ENCODE data around the gene HCRTR1.

The HCRTR1 gene

DNA sequence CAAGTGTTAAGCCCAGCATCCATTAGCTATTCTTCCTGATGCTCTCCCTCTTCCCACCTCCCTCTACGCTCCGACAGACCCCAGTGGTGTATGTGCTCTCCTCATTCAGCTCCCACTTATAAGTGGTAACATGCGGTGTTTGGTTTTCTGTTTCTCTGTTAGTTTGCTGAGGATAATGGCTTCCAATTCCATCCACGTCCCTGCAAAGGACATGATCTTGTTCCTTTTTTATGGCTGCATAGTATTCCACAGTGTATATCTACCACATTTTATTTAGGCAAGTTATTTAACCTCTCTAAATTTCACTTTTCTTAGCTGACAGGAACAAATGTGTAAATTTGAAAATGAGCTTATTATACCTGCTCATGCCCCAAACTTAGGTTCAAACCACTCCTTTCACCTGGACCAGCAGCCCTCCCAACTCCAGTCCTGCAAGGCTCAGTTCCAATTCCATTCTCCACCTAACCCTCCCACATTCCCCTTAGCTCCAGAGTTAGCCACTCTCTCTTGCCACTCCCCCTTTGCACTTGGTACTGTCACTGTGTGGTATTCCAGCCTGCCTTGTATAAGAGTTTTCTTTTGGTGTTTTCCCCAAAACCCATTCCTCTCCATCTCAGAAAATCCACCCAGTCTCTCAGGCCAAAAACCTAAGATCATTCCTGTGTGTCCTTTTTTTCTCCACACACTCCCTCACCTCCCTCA, 28.9 kb downstream of the HCRTR1 start:
- H3K27ac ChIP-seq (replicated peaks; ENCODE audit: low read length) = no peak overlapping the region
- H4K91ac ChIP-seq (ENCODE audit: low read depth, low read length, poor library complexity) = no peak overlapping the region
- H3K9ac ChIP-seq (ENCODE audit: low read depth, low read length, poor library complexity) = no peak overlapping the region
- no peak for DNase-seq (ENCODE audit: low spot score)
- peaks cover 3% of the 10 kb centered on the region for H3K79me1 ChIP-seq (ENCODE audit: low read depth, low read length)
- no peaks in the 10 kb centered on the region for H3K9me3 ChIP-seq (replicated peaks in 1 of 2; ENCODE audit: control insufficient read depth in 2 of 2, insufficient read depth in 1 of 2, low read depth in 1 of 2, low read length in 2 of 2)
- no peak overlapping the region for H3K4me2 ChIP-seq (ENCODE audit: insufficient read depth, low read length, poor library complexity, severe bottlenecking)
- H3K14ac ChIP-seq (ENCODE audit: low read length) = no peak overlapping the region
- H3K27me3 ChIP-seq (ENCODE audit: control insufficient read depth in 3 of 3, insufficient read depth in 3 of 3, low read depth in 1 of 3, low read length in 3 of 3) = peaks cover 0 to 4% (median 0%) of the 10 kb centered on the region in 3 experiments
- H2AK5ac ChIP-seq (ENCODE audit: low read depth, low read length) = no peak overlapping the region
- no peak overlapping the region for H3K4me3 ChIP-seq (ENCODE audit: low read length in 2 of 2)
- no peak overlapping the region for H2BK5ac ChIP-seq (ENCODE audit: low read length)
- WGBS, 2 donors (ENCODE audit: extremely low coverage in 2 of 2, insufficient read length in 2 of 2, insufficient replicate concordance in 1 of 2) = no CpG with 5 or more reads among the region's 4 CpGs
- H2BK12ac ChIP-seq (ENCODE audit: low read length) = no peak overlapping the region
- no peak overlapping the region for H3K4ac ChIP-seq (ENCODE audit: low read length)
- H2AFZ ChIP-seq (ENCODE audit: low read length) = no peak overlapping the region
- H2BK120ac ChIP-seq (ENCODE audit: low read depth, low read length) = no peak overlapping the region
- no peak overlapping the region for H2BK15ac ChIP-seq (ENCODE audit: low read length)
- H3K23ac ChIP-seq (ENCODE audit: low read depth, low read length, poor library complexity) = no peak overlapping the region
- no peak overlapping the region for H4K8ac ChIP-seq (ENCODE audit: low read depth, low read length)
- H3K18ac ChIP-seq (ENCODE audit: low read length) = no peak overlapping the region
- peaks cover 6 to 10% of the 10 kb centered on the region in 2 donors for H3K4me1 ChIP-seq (ENCODE audit: control insufficient read depth in 2 of 2, insufficient read depth in 1 of 2, low read depth in 1 of 2, low read length in 2 of 2)
- no peaks in the 10 kb centered on the region for H3K36me3 ChIP-seq (replicated peaks in 1 of 2; ENCODE audit: control insufficient read depth in 2 of 2, insufficient read depth in 2 of 2, low read length in 2 of 2)

GRCh38 chr1:31647106-31647505, 29.6 kb downstream of the HCRTR1 start:
- no peak for DNase-seq (ENCODE audit: low spot score)
- no peak overlapping the region for H3K27ac ChIP-seq (replicated peaks; ENCODE audit: low read length)
- WGBS, 2 donors (ENCODE audit: extremely low coverage in 2 of 2, insufficient read length in 2 of 2, insufficient replicate concordance in 1 of 2) = no CpG with 5 or more reads among the region's 2 CpGs

DNA sequence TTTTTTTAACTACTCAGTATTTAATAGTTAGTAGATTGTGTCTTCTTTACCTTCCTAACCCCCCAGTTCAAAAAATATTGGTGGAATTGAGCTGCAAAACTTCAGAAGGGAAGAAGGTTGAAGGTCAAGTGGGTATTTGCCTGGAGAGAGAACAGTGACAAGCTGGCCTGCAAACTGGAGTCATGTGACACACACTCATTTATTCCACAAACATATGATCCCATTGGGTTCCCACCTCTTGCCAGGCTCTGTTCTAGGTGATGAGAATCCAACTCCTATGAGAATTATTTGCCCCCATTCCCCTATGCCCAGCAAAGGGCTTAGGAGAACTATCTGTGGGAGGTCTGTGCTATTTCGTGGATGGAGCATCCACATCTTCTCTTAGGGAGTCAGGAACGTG, 30.7 kb downstream of the HCRTR1 start:
- Histone ChIP-seq H3K9me3 (replicated peaks in 1 of 2; ENCODE audit: control insufficient read depth in 2 of 2, insufficient read depth in 1 of 2, low read depth in 1 of 2, low read length in 2 of 2) (no peaks in the 10 kb centered on the region), H4K8ac (ENCODE audit: low read depth, low read length) (no peak overlapping the region), H2BK15ac (ENCODE audit: low read length) (no peak overlapping the region), H3K14ac (ENCODE audit: low read length) (no peak overlapping the region), H3K4me2 (ENCODE audit: insufficient read depth, low read length, poor library complexity, severe bottlenecking) (no peak overlapping the region), H3K36me3 (replicated peaks in 1 of 2; ENCODE audit: control insufficient read depth in 2 of 2, insufficient read depth in 2 of 2, low read length in 2 of 2) (no peaks in the 10 kb centered on the region), H3K79me1 (ENCODE audit: low read depth, low read length) (peaks cover 3% of the 10 kb centered on the region), H3K18ac (ENCODE audit: low read length) (no peak overlapping the region), H3K4ac (ENCODE audit: low read length) (no peak overlapping the region), H2AFZ (ENCODE audit: low read length) (no peak overlapping the region), H3K23ac (ENCODE audit: low read depth, low read length, poor library complexity) (no peak overlapping the region), H3K27me3 (ENCODE audit: control insufficient read depth in 3 of 3, insufficient read depth in 3 of 3, low read depth in 1 of 3, low read length in 3 of 3) (peaks cover 0 to 12% (median 0%) of the 10 kb centered on the region in 3 experiments), H2BK12ac (ENCODE audit: low read length) (no peak overlapping the region), H3K27ac (replicated peaks; ENCODE audit: low read length) (no peak overlapping the region), H3K9ac (ENCODE audit: low read depth, low read length, poor library complexity) (no peak overlapping the region), H2AK5ac (ENCODE audit: low read depth, low read length) (no peak overlapping the region), H2BK5ac (ENCODE audit: low read length) (no peak overlapping the region), H4K91ac (ENCODE audit: low read depth, low read length, poor library complexity) (no peak overlapping the region), H3K4me3 (ENCODE audit: low read length in 2 of 2) (no peak overlapping the region), H3K4me1 (ENCODE audit: control insufficient read depth in 2 of 2, insufficient read depth in 1 of 2, low read depth in 1 of 2, low read length in 2 of 2) (peaks cover 6 to 10% of the 10 kb centered on the region in 2 donors), H2BK120ac (ENCODE audit: low read depth, low read length) (no peak overlapping the region)
- no peak for DNase-seq (ENCODE audit: low spot score)
- WGBS, 2 donors (ENCODE audit: extremely low coverage in 2 of 2, insufficient read length in 2 of 2, insufficient replicate concordance in 1 of 2) = no CpG with 5 or more reads among the region's 2 CpGs

More at GRCh38 chr1:31647106-31647505, 29.6 kb downstream of the HCRTR1 start:
- Histone ChIP-seq H2BK5ac (ENCODE audit: low read length) (no peak overlapping the region), H2AFZ (ENCODE audit: low read length) (no peak overlapping the region), H3K4me1 (ENCODE audit: control insufficient read depth in 2 of 2, insufficient read depth in 1 of 2, low read depth in 1 of 2, low read length in 2 of 2) (peaks cover 6 to 10% of the 10 kb centered on the region in 2 donors), H2BK15ac (ENCODE audit: low read length) (no peak overlapping the region), H3K79me1 (ENCODE audit: low read depth, low read length) (peaks cover 3% of the 10 kb centered on the region), H3K36me3 (replicated peaks in 1 of 2; ENCODE audit: control insufficient read depth in 2 of 2, insufficient read depth in 2 of 2, low read length in 2 of 2) (no peaks in the 10 kb centered on the region), H3K4me3 (ENCODE audit: low read length in 2 of 2) (no peak overlapping the region), H3K9ac (ENCODE audit: low read depth, low read length, poor library complexity) (no peak overlapping the region), H3K23ac (ENCODE audit: low read depth, low read length, poor library complexity) (no peak overlapping the region), H4K8ac (ENCODE audit: low read depth, low read length) (no peak overlapping the region), H3K9me3 (replicated peaks in 1 of 2; ENCODE audit: control insufficient read depth in 2 of 2, insufficient read depth in 1 of 2, low read depth in 1 of 2, low read length in 2 of 2) (no peaks in the 10 kb centered on the region), H3K14ac (ENCODE audit: low read length) (no peak overlapping the region), H3K27me3 (ENCODE audit: control insufficient read depth in 3 of 3, insufficient read depth in 3 of 3, low read depth in 1 of 3, low read length in 3 of 3) (peaks cover 0 to 8% (median 0%) of the 10 kb centered on the region in 3 experiments), H2AK5ac (ENCODE audit: low read depth, low read length) (no peak overlapping the region), H3K4ac (ENCODE audit: low read length) (no peak overlapping the region), H2BK120ac (ENCODE audit: low read depth, low read length) (no peak overlapping the region), H4K91ac (ENCODE audit: low read depth, low read length, poor library complexity) (no peak overlapping the region), H2BK12ac (ENCODE audit: low read length) (no peak overlapping the region), H3K4me2 (ENCODE audit: insufficient read depth, low read length, poor library complexity, severe bottlenecking) (no peak overlapping the region), H3K18ac (ENCODE audit: low read length) (no peak overlapping the region)

- H3K9me3 ChIP-seq (replicated peaks in 1 of 2; ENCODE audit: control insufficient read depth in 2 of 2, insufficient read depth in 1 of 2, low read depth in 1 of 2, low read length in 2 of 2) = no peaks in the 10 kb centered on the region
- WGBS, 2 donors (ENCODE audit: extremely low coverage in 2 of 2, insufficient read length in 2 of 2, insufficient replicate concordance in 1 of 2) = no CpG with 5 or more reads among the region's 9 CpGs
- no peaks in the 10 kb centered on the region for H3K36me3 ChIP-seq (replicated peaks in 1 of 2; ENCODE audit: control insufficient read depth in 2 of 2, insufficient read depth in 2 of 2, low read length in 2 of 2)
Observed at GRCh38 chr1:31648641-31649357, 31.3 kb downstream of the HCRTR1 start.

More at GRCh38 chr1:31648641-31649357, 31.3 kb downstream of the HCRTR1 start:
- H2BK12ac ChIP-seq (ENCODE audit: low read length) = no peak overlapping the region
- peaks cover 1% of the 10 kb centered on the region for H3K79me1 ChIP-seq (ENCODE audit: low read depth, low read length)
- H3K23ac ChIP-seq (ENCODE audit: low read depth, low read length, poor library complexity) = no peak overlapping the region
- peaks cover 0 to 16% (median 0%) of the 10 kb centered on the region in 3 experiments for H3K27me3 ChIP-seq (ENCODE audit: control insufficient read depth in 3 of 3, insufficient read depth in 3 of 3, low read depth in 1 of 3, low read length in 3 of 3)
- H2BK120ac ChIP-seq (ENCODE audit: low read depth, low read length) = no peak overlapping the region
- no peak overlapping the region for H3K27ac ChIP-seq (replicated peaks; ENCODE audit: low read length)
- no peak overlapping the region for H3K18ac ChIP-seq (ENCODE audit: low read length)
- DNase-seq (ENCODE audit: low spot score) = no peak
- no peak overlapping the region for H2BK5ac ChIP-seq (ENCODE audit: low read length)
- H4K91ac ChIP-seq (ENCODE audit: low read depth, low read length, poor library complexity) = no peak overlapping the region
- H2AFZ ChIP-seq (ENCODE audit: low read length) = no peak overlapping the region
- no peak overlapping the region for H3K4ac ChIP-seq (ENCODE audit: low read length)
- H2BK15ac ChIP-seq (ENCODE audit: low read length) = no peak overlapping the region
- no peak overlapping the region for H4K8ac ChIP-seq (ENCODE audit: low read depth, low read length)
- no peak overlapping the region for H3K4me2 ChIP-seq (ENCODE audit: insufficient read depth, low read length, poor library complexity, severe bottlenecking)
- no peak overlapping the region for H2AK5ac ChIP-seq (ENCODE audit: low read depth, low read length)
- H3K9ac ChIP-seq (ENCODE audit: low read depth, low read length, poor library complexity) = no peak overlapping the region
- H3K14ac ChIP-seq (ENCODE audit: low read length) = no peak overlapping the region
- no peak overlapping the region for H3K4me3 ChIP-seq (ENCODE audit: low read length in 2 of 2)
- H3K4me1 ChIP-seq (ENCODE audit: control insufficient read depth in 2 of 2, insufficient read depth in 1 of 2, low read depth in 1 of 2, low read length in 2 of 2) = peaks cover 3 to 6% of the 10 kb centered on the region in 2 donors

Measured in neuronal stem cell (in vitro differentiated cells).